ENCODE measurements around the gene ROCK1. TPM values are rescaled to one million over a fixed set of nuclear protein-coding genes. Genes with fewer than 3 reads are reported as not detected.
"Not testable (repeated sequence)": the region's sequence is repeated elsewhere in the genome, so short reads cannot be mapped to it uniquely, and the experiment has no call there.

Gene ROCK1
- total and polyA plus RNA-seq, 9 donors: 21.2 to 39.4 (median 31.0) TPM

GRCh38 chr18:21004726-21005125 is 106.9 kb downstream of the ROCK1 start:
- Histone ChIP-seq H3K9me3 (replicated peaks; ENCODE audit: control insufficient read depth, low read depth, low read length) (no peaks in the 10 kb centered on the region), H3K4me3 (ENCODE audit: low read length) (no peak overlapping the region), H3K27ac (ENCODE audit: low read length) (no peak overlapping the region), H3K4me1 (ENCODE audit: control insufficient read depth, insufficient read depth, low read length) (no peaks in the 10 kb centered on the region), H3K36me3 (ENCODE audit: control insufficient read depth, insufficient read depth, low read length) (peaks cover 13% of the 10 kb centered on the region), H3K27me3 (ENCODE audit: control insufficient read depth, insufficient read depth, low read length) (no peaks in the 10 kb centered on the region)
- peak; percentile 86 for DNase-seq

DNA sequence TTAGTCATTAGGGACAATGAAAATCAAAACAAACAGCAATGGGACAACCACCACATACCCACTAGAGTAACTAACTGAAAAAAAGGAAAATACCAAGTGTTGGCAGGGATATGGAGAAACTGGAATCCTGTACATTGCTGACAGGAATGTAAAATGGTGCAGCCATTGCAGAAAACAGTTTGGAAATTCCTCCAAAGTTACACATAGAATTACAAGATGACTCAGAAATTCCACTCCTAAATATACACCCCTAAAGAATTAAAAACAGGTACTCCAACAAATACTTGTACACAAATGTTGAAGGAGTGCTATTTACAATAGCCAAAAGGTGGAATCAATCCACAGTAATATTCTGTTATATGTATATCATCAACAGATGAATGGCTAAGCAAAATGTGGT is 110.9 kb downstream of the ROCK1 start:
- Histone ChIP-seq H3K9me3 (replicated peaks; ENCODE audit: control insufficient read depth, low read depth, low read length) (no peaks in the 10 kb centered on the region), H3K27ac (ENCODE audit: low read length) (no peak overlapping the region), H3K36me3 (ENCODE audit: control insufficient read depth, insufficient read depth, low read length) (peaks cover 10% of the 10 kb centered on the region), H3K27me3 (ENCODE audit: control insufficient read depth, insufficient read depth, low read length) (no peaks in the 10 kb centered on the region), H3K4me1 (ENCODE audit: control insufficient read depth, insufficient read depth, low read length) (no peaks in the 10 kb centered on the region), H3K4me3 (ENCODE audit: low read length) (no peak overlapping the region)
- no peak for DNase-seq

- Histone ChIP-seq H3K27me3 (ENCODE audit: control insufficient read depth, insufficient read depth, low read length) (no peaks in the 10 kb centered on the region), H3K4me3 (ENCODE audit: low read length) (no peak overlapping the region), H3K9me3 (replicated peaks; ENCODE audit: control insufficient read depth, low read depth, low read length) (no peaks in the 10 kb centered on the region), H3K36me3 (ENCODE audit: control insufficient read depth, insufficient read depth, low read length) (peaks cover 9% of the 10 kb centered on the region), H3K4me1 (ENCODE audit: control insufficient read depth, insufficient read depth, low read length) (no peaks in the 10 kb centered on the region), H3K27ac (ENCODE audit: low read length) (no peak overlapping the region)
- no peak for DNase-seq
Measured at GRCh38 chr18:20997371-20997770, 114.2 kb downstream of the ROCK1 start.

GRCh38 chr18:20996418-20996817 is 115.2 kb downstream of the ROCK1 start:
- H3K27ac ChIP-seq (ENCODE audit: low read length): no peak overlapping the region
- no peaks in the 10 kb centered on the region for H3K27me3 ChIP-seq (ENCODE audit: control insufficient read depth, insufficient read depth, low read length)
- WGBS (ENCODE audit: insufficient coverage): no CpG with 5 or more reads among the region's 1 CpG
- no peaks in the 10 kb centered on the region for H3K9me3 ChIP-seq (replicated peaks; ENCODE audit: control insufficient read depth, low read depth, low read length)
- H3K4me1 ChIP-seq (ENCODE audit: control insufficient read depth, insufficient read depth, low read length): no peaks in the 10 kb centered on the region
- DNase-seq: no peak
- H3K36me3 ChIP-seq (ENCODE audit: control insufficient read depth, insufficient read depth, low read length): peaks cover 12% of the 10 kb centered on the region
- no peak overlapping the region for H3K4me3 ChIP-seq (ENCODE audit: low read length)

DNA sequence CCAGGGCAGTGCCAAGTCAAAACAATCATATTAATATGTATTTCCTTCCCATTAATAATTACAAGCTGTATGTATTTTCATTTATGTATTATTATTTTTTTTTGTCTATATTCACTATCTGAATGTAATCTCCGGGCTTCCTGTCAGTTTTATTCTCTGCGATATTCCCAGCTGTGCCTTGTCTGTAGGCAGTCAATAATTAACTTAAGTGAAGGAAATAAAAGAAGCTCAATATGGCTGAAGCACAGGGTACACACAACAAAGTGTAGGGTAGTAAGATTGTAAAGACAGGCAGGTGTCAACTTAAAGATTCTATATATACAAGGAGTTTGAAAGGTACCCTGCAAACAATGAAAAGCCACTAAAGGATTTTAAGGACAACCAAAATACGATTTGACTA is 122.9 kb downstream of the ROCK1 start:
- Histone ChIP-seq H3K9me3 (replicated peaks; ENCODE audit: control insufficient read depth, low read depth, low read length) (no peaks in the 10 kb centered on the region), H3K4me3 (ENCODE audit: low read length) (no peak overlapping the region), H3K36me3 (ENCODE audit: control insufficient read depth, insufficient read depth, low read length) (peaks cover 10% of the 10 kb centered on the region), H3K27ac (ENCODE audit: low read length) (no peak overlapping the region), H3K27me3 (ENCODE audit: control insufficient read depth, insufficient read depth, low read length) (no peaks in the 10 kb centered on the region), H3K4me1 (ENCODE audit: control insufficient read depth, insufficient read depth, low read length) (no peaks in the 10 kb centered on the region)
- no peak for DNase-seq
- WGBS (ENCODE audit: insufficient coverage): 80% methylated on average over 1 of the region's 3 CpGs

GRCh38 chr18:20975077-20975476 is 136.5 kb downstream of the ROCK1 start:
- Histone ChIP-seq H3K4me1 (ENCODE audit: control insufficient read depth, insufficient read depth, low read length) (no peaks in the 10 kb centered on the region), H3K9me3 (replicated peaks; ENCODE audit: control insufficient read depth, low read depth, low read length) (no peaks in the 10 kb centered on the region), H3K36me3 (ENCODE audit: control insufficient read depth, insufficient read depth, low read length) (peaks cover 23% of the 10 kb centered on the region), H3K27ac (ENCODE audit: low read length) (no peak overlapping the region), H3K27me3 (ENCODE audit: control insufficient read depth, insufficient read depth, low read length) (no peaks in the 10 kb centered on the region), H3K4me3 (ENCODE audit: low read length) (no peak overlapping the region)
- no peak for DNase-seq
- WGBS (ENCODE audit: insufficient coverage): 100% methylated on average over 1 of the region's 2 CpGs

- no peak overlapping the region for H3K4me3 ChIP-seq (ENCODE audit: low read length)
- peaks cover 24% of the 10 kb centered on the region for H3K36me3 ChIP-seq (ENCODE audit: control insufficient read depth, insufficient read depth, low read length)
- no peaks in the 10 kb centered on the region for H3K27me3 ChIP-seq (ENCODE audit: control insufficient read depth, insufficient read depth, low read length)
- peak; percentile 5 for DNase-seq
- H3K4me1 ChIP-seq (ENCODE audit: control insufficient read depth, insufficient read depth, low read length): no peaks in the 10 kb centered on the region
- H3K9me3 ChIP-seq (replicated peaks; ENCODE audit: control insufficient read depth, low read depth, low read length): no peaks in the 10 kb centered on the region
- H3K27ac ChIP-seq (ENCODE audit: low read length): no peak overlapping the region
Measured at GRCh38 chr18:20971886-20972267, 139.7 kb downstream of the ROCK1 start.

DNA sequence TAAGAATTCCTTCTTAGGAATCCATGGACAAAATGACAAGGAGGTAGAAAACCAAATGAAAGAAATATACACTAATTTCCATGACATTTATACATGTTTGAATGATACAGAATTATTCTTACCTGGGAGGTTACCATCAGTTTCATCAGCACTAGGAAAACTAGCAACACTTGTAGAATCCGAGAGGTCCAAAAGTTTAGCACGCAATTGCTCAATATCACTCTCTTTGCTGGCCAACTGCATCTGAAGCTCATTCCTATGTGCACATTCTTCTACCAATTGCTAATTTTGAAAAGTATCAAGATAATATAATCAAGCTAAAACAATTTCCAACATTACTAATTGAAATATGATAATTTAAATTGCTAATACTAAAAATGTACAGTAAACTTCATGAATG is 144.8 kb downstream of the ROCK1 start:
- no peak for DNase-seq
- H3K9me3 ChIP-seq (replicated peaks; ENCODE audit: control insufficient read depth, low read depth, low read length): no peaks in the 10 kb centered on the region
- no peak overlapping the region for H3K27ac ChIP-seq (ENCODE audit: low read length)
- H3K36me3 ChIP-seq (ENCODE audit: control insufficient read depth, insufficient read depth, low read length): peaks cover 12% of the 10 kb centered on the region
- no peaks in the 10 kb centered on the region for H3K4me1 ChIP-seq (ENCODE audit: control insufficient read depth, insufficient read depth, low read length)
- no CpG with 5 or more reads among the region's 2 CpGs for WGBS (ENCODE audit: insufficient coverage)
- no peak overlapping the region for H3K4me3 ChIP-seq (ENCODE audit: low read length)
- H3K27me3 ChIP-seq (ENCODE audit: control insufficient read depth, insufficient read depth, low read length): no peaks in the 10 kb centered on the region

DNA sequence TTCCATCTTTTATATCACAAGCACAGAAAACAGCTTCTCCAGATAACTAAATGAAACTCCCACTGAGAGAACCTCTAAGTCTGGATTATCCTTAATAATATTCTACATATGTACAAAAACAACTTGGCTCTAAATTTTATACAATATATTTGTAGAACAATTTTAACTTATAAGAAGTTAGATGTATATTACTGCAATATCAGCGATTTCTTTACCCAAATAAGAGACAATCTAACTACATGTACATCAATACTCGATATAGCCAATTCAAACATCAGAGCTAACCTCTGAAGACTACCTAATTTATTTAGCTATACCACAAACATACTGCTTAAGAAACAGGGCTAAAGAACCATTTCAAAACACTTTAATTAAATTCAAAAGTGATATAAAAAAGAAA is 148.6 kb downstream of the ROCK1 start:
- H3K27me3 ChIP-seq (ENCODE audit: control insufficient read depth, insufficient read depth, low read length): no peaks in the 10 kb centered on the region
- WGBS (ENCODE audit: insufficient coverage): no CpG with 5 or more reads among the region's 2 CpGs
- peaks cover 1% of the 10 kb centered on the region for H3K36me3 ChIP-seq (ENCODE audit: control insufficient read depth, insufficient read depth, low read length)
- no peak overlapping the region for H3K4me3 ChIP-seq (ENCODE audit: low read length)
- no peaks in the 10 kb centered on the region for H3K9me3 ChIP-seq (replicated peaks; ENCODE audit: control insufficient read depth, low read depth, low read length)
- no peak for DNase-seq
- no peaks in the 10 kb centered on the region for H3K4me1 ChIP-seq (ENCODE audit: control insufficient read depth, insufficient read depth, low read length)
- H3K27ac ChIP-seq (ENCODE audit: low read length): no peak overlapping the region

DNA sequence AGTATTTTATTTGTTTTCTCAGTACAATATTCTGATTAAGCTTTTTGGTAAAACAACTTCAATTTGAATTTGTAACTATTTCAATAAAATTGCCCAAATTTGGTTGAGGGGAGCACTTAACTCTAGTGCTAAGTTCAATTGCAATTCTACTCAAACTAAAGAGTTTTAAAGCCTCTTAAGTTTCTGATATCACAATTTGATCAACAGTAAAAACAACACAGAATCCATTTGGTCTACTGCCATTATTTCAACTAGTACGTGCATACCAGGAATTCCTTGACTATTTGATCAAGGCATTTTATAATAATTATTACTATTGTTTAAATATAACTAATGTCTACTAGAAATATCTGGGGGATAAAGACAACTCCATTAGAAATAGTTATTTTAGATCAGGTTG is 150.9 kb downstream of the ROCK1 start:
- Histone ChIP-seq H3K4me3 (ENCODE audit: low read length) (no peak overlapping the region), H3K4me1 (ENCODE audit: control insufficient read depth, insufficient read depth, low read length) (no peaks in the 10 kb centered on the region), H3K27me3 (ENCODE audit: control insufficient read depth, insufficient read depth, low read length) (no peaks in the 10 kb centered on the region), H3K27ac (ENCODE audit: low read length) (no peak overlapping the region), H3K9me3 (replicated peaks; ENCODE audit: control insufficient read depth, low read depth, low read length) (no peaks in the 10 kb centered on the region), H3K36me3 (ENCODE audit: control insufficient read depth, insufficient read depth, low read length) (no peaks in the 10 kb centered on the region)
- WGBS (ENCODE audit: insufficient coverage): no CpG with 5 or more reads among the region's 1 CpG
- no peak for DNase-seq

DNA sequence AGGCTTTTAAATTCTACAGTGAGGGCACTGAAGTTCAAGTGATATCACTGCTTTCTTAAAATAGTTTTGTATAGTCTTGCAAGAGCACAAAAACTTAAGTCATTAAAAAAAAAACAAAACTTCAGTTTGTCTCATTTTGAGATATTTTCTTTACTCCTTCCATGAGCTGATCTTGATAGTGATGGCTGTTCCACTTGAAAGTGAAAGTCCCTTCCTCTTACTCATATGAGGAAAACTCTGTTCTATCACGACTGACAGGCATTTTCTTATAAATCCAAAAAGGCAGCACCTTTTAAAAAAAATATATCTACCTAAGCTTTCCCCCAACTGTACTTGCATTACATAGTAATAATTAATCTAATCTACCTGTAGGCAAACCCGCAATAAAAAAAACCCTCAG is 160.8 kb downstream of the ROCK1 start:
- no CpG with 5 or more reads among the region's 2 CpGs for WGBS (ENCODE audit: insufficient coverage)
- not testable (repeated sequence) for DNase-seq

More for the DNA sequence above, 160.8 kb downstream of the ROCK1 start:
- H3K9me3 ChIP-seq (replicated peaks; ENCODE audit: control insufficient read depth, low read depth, low read length); H3K27me3 ChIP-seq (ENCODE audit: control insufficient read depth, insufficient read depth, low read length); H3K4me1 ChIP-seq (ENCODE audit: control insufficient read depth, insufficient read depth, low read length); H3K36me3 ChIP-seq (ENCODE audit: control insufficient read depth, insufficient read depth, low read length); H3K27ac ChIP-seq (ENCODE audit: low read length); H3K4me3 ChIP-seq (ENCODE audit: low read length): not testable (repeated sequence)

All from muscle of leg (tissue), 11 donors.